Amniotic stem cell (primary cell): ENCODE results near the gene PTPN21.
"Not testable (repeated sequence)": the region's sequence is repeated elsewhere in the genome, so short reads cannot be mapped to it uniquely, and the experiment has no call there.

Experiments
- DNase-seq: peaks from one replicate; lab custom pipeline; 2025; lab: John Stamatoyannopoulos, UW

Gene PTPN21

GRCh38 chr14:88551980-88552431, 2.8 kb downstream of the PTPN21 start:
- DNase-seq: no peak

- peak; percentile 58 for DNase-seq
Observed at GRCh38 chr14:88551094-88551870, 3.5 kb downstream of the PTPN21 start.

- no peak for DNase-seq
Observed at GRCh38 chr14:88550078-88550477, 4.7 kb downstream of the PTPN21 start.

GRCh38 chr14:88547386-88547780, 7.4 kb downstream of the PTPN21 start:
- no peak for DNase-seq

GRCh38 chr14:88546621-88547385, 8.0 kb downstream of the PTPN21 start:
- DNase-seq: no peak

GRCh38 chr14:88545256-88545655, 9.6 kb downstream of the PTPN21 start:
- no peak for DNase-seq

- no peak for DNase-seq
Observed at GRCh38 chr14:88542857-88543795, 11.7 kb downstream of the PTPN21 start.

GRCh38 chr14:88541324-88541723, 13.5 kb downstream of the PTPN21 start:
- no peak for DNase-seq

- no peak for DNase-seq
Observed at GRCh38 chr14:88535813-88536212, 19.0 kb downstream of the PTPN21 start.

- DNase-seq: no peak
Observed at GRCh38 chr14:88535149-88535548, 19.7 kb downstream of the PTPN21 start.

GRCh38 chr14:88533064-88533602, 21.7 kb downstream of the PTPN21 start:
- DNase-seq: no peak

GRCh38 chr14:88529889-88530288, 24.9 kb downstream of the PTPN21 start:
- DNase-seq: not testable (repeated sequence)

GRCh38 chr14:88522393-88522792, 32.4 kb downstream of the PTPN21 start:
- no peak for DNase-seq

GRCh38 chr14:88521818-88522217, 33.0 kb downstream of the PTPN21 start:
- no peak for DNase-seq

- DNase-seq: no peak
Observed at GRCh38 chr14:88519907-88520306, 34.9 kb downstream of the PTPN21 start.

GRCh38 chr14:88518592-88519512, 36.0 kb downstream of the PTPN21 start:
- peak; percentile 11 for DNase-seq

- no peak for DNase-seq
Observed at GRCh38 chr14:88516861-88517357, 37.9 kb downstream of the PTPN21 start.

- DNase-seq: no peak
Observed at GRCh38 chr14:88515499-88516221, 39.1 kb downstream of the PTPN21 start.

- DNase-seq: no peak
Observed at GRCh38 chr14:88507208-88507607, 47.6 kb downstream of the PTPN21 start.

- DNase-seq: no peak
Observed at GRCh38 chr14:88505621-88506020, 49.2 kb downstream of the PTPN21 start.
